ENCODE measurements around the gene GPAT3.
"Not testable (repeated sequence)": the region's sequence is repeated elsewhere in the genome, so short reads cannot be mapped to it uniquely, and the experiment has no call there.

The GPAT3 gene

DNA sequence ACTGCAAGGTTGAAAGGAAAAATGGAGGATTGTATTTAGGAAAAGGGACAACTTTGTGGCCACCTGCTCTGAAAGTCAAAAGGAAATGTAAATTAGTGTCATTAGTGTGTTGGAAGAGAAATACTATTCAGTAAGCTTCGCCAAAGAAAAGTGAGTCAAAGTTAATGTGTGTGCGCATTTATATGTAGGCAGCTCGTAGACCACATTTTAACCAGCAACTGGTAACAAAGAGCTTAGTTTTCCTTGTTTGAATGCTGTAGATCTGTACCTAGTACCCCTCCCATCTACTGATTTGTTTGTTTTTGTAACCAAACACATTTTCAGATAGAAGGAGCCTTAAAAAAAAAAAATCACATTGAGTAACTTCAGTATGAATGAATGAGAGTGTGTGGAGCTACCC is 69.3 kb downstream of the GPAT3 start:
- DNase-seq, result no peak

DNA sequence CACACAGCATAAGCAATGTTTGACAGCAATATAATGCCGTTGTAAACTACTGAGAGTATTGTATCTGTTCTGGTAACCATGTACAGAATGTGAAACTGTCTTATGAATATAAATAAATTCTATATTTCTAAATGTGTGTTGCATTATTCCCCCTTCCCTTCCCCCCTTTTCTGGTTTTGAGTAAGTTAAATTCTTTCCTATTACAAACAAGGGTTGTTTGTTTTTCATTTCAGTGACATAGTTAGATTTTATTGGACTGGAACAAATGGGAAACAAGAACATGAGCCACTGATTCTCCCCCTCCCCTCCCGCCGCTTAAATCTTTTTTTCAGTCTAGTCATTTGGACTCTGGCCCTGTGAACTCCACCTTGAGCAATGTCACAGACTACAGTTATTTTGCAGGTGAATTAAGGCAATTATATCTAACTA is 69.8 kb downstream of the GPAT3 start:
- no peak for DNase-seq

DNA sequence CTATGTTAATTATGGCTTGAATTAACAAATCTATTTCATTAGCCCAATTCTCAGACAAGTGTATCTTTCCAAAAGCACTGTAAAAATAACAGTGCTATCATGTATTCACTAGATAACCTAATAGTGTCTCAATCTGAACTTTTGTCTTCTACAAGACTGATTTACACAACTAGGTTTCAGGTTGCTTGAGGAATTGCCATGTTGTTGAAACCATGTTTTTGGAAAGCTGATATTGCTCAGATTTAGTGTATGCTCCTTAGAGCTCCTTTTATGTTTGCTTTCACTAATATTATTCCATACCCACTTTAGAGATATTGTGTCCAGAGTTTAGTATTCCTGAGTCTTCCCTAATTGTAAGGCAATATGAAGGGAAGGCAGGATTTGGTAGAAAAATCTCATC is 70.6 kb downstream of the GPAT3 start:
- no peak for DNase-seq

DNA sequence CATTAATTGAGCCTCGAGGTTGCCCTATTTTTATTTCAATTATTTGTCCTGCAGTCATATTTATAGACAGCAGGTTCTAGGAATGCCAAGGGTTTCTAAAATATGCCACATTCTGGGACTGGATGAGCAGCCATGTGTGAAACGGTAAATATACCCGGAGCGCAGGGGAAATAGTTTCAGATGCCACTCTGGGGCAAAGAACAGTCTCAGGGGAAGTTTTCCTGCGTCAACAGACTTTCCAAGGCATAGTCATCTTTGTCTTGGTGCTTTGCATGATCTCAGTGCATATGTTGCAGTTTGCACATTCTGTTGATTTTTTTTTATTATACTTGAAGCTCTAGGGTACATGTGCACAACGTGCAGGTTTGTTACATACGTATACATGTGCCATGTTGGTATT is 71.0 kb downstream of the GPAT3 start:
- no peak for DNase-seq

DNA sequence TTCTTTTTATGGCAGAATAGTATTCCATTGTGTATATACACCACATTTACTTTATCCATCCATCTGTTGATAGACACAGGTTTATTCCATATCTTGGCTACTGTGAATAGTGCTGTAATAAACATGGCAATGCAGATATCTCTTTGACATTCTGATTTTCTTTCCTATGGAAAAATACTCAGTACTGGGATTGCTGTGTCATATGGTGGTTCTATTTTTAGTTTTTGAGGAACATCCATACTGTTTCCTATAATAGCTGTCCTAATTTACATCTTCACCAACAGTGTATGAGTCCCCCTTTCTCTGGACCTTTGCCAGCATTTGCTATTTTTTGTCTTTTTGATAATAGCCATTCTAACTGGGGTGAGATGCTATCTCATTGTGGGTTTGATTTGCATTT is 73.5 kb downstream of the GPAT3 start:
- no peak for DNase-seq

DNA sequence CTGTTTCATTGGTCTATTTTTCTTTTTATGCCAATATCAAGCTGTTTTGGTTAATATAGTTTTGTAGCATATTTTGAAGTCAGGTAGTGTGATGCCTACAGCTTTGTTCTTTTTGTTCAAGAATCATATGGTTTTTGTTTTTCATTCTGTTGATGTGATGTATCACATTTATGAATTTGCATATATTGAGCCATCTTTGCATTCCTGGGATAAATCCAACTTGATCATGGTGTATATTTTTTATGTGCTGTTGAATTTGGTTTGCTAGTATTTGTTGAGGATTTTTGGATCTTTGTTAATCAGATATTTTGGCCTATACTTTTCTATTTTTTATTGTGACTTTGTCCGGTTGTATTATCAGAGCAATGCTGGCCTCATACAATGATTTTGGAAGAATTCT is 74.8 kb downstream of the GPAT3 start:
- no peak for DNase-seq

DNA sequence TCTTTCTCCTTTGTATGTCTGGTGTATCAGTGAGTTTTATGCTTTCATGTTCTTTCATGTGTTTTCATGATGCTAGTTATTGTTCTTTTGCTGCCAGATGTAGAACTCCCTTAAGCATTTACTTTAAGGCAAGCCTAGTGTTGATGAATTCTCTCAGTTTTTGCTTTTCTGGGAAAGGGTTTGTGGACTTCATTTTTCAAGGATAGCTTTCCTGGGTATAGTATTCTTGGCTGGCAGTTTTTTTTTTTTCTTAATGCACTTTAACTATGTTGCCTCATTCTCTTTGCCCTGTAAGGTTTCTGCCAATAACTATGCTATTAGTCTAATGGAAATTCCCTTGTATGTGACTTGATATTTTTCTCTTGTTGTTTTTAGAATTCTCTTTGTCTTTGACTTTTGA is 77.1 kb downstream of the GPAT3 start:
- no peak for DNase-seq

DNA sequence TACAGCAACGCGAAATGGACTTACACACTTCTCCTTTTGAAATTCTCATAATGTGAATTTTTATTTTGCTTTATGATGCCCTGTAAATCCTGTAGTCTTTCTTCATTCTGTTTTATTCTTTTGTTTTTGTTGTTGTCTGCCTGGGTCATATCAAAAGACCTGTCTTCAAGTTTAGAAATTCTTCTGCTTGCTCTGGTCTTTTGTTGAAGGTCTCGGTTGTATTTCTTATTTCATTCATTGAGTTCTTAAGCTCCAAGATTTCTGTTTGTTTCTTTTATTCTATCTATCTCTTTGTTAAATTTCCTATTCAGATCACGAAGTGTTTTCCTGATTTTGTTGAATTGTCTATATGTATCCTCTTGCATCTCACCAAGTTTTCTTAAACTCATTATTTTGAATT is 78.1 kb downstream of the GPAT3 start:
- no peak for DNase-seq

DNA sequence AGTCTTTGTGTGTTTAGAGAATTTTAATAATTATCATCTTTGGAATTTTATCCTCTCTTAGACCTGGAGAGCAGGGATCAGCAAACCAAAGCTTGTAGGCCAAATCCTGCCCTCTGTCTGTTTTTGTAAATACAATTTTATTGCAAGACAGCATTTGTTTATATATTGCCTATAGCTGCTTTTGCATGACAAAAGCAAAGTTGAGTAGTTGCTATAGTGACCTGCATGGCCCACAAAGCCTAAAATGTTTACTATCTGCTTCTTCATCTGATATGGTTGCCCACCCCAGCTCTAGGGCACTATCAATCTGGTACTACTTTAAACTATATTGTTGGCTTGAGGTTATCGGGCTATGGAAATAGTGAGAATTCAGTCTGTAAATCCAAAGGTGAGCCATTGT is 80.3 kb downstream of the GPAT3 start:
- no peak for DNase-seq

DNA sequence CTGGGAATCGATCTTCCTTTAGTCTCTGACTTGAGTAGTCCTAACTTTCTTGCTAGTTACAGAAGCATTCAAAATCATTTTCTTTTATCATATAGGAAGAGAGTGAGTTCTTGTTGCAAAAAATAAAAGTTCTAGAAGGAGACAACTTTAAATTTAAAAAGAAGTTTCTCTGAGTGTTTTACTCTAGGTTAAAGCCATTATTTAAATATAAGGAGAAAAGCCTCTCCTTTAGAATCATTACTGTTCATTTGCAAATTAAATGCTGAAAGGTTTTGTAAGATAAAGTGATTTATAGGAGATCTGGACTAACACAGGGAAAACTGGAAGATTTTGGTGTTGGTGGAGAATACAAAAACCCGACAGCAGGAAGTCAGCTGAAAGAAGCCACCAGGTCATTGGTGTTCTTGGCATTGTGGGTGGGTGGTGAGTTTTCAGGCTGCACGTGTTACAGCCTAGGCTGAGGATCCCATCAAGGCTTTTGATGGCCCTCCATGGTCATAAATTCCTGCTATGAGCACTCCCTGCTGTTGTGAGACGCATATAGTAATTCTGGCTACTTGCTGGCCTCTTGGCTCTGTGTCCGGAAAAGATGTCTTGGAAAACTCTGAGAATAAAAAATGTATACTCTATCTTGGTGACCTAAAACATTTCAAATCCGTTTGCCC is 81.6 kb downstream of the GPAT3 start:
- DNase-seq, result no peak

DNA sequence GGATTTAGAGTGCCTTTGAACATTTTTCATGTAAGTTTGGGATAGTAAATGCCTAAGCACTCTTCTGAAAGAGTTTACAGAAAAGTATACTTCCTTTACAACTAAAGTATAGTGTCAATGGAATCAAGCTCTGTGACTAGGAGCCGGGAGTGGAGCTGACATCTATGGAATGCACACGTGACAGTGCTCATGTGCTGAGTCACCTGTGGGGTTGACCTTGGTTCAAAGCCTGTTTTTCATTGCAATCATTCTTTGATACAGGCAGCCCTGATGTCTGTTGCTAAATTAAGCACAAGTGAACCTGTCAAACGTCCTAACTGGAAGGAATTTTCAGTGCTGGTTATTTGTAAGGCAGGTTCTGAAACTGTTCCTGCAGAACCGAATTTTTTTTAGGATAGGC is 82.5 kb downstream of the GPAT3 start:
- no peak for DNase-seq

DNA sequence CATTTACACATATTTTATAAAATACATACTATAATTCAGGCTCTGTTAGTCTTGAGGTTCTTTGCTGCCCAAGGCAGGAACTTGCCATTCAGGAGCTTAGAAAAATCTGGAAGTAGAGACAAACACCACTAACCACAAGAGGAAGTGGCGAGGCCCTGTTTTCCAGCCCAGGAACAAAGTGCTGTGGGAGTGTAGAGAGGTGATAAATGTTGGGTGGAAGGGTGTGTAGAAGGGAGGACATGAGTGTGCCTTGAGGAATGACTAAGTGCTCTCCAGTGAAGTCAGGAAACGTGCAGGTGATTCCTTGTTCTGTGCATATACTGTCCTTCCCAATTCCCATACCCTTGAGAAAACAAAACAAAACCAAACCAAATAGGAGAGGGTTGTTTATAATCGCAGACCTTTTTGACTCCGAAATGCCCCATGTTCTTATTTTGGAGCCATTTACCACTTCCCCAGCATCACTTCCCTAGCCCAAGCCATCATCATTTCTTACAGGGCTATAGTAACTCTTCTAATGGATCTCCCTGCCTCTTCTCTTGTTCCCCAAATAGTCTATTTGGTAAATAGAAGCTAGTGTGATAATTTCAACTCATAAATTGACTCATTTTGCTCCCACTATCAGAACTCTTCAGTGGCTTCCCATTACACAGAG is 83.2 kb downstream of the GPAT3 start:
- no peak for DNase-seq

DNA sequence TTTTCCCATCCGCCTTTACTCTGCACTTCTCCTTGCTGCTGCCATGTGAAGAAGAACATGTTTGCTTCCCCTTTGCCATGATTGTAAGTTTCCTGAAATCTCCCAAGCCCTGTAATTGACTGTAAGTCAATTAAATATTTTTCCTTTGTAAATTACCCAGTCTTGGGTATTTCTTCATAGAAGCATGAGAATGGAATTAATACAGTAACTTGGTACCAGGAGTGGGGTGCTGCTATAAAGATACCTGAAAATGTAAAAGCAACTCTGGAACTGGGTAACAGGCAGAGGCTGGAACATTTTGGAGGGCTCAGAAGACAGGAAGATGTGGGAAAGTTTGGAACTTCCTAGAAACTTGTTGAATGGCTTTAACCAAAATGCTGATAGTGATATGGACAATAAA is 86.2 kb downstream of the GPAT3 start:
- not testable (repeated sequence) for DNase-seq

DNA sequence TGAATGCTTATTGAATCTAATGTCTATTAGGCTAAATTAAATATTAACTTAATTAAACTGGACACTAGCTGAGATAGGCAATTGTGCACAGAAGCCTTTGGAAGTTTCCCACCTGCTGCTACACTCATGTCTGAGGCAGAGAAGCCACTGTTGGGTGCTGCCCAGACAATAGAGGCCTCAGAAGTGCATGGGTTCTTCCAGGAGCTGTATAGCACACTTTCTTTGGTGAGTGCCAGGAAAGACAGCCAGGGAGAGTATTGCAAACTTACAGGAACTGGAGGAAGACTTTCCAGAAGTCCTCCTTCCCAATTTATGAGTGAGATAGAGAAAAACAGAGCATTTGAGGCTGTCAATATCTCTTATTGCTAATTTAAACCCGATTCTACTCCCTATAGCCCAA is 89.9 kb downstream of the GPAT3 start:
- DNase-seq, result no peak

DNA sequence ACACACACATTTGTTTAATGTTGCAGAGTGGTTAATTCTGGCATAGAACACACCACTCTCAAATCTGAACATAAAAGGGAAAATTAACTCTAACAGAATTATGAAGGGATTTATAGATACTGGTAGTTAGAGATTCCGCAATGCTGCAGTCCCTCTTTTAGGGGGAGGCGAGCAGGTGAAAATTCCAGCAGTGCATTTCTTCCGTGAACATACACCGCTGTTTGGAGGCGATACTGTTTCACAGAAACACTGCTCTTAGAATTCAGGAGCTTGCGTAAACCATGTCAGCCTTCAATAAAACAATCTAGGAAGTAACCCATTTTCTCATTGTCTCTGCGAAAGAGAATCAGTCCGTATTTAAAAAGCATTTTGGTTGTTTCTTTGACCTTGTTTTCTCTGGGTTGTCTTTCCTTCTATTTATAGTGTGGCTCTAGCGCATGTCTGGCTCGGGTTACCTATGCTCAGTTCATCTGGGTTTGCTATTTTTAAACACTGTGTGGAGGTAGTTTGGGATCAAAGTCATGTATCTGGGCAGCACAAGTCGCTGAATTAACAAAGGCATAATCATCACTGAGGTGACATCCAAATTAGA is 90.4 kb downstream of the GPAT3 start:
- DNase-seq, result no peak

DNA sequence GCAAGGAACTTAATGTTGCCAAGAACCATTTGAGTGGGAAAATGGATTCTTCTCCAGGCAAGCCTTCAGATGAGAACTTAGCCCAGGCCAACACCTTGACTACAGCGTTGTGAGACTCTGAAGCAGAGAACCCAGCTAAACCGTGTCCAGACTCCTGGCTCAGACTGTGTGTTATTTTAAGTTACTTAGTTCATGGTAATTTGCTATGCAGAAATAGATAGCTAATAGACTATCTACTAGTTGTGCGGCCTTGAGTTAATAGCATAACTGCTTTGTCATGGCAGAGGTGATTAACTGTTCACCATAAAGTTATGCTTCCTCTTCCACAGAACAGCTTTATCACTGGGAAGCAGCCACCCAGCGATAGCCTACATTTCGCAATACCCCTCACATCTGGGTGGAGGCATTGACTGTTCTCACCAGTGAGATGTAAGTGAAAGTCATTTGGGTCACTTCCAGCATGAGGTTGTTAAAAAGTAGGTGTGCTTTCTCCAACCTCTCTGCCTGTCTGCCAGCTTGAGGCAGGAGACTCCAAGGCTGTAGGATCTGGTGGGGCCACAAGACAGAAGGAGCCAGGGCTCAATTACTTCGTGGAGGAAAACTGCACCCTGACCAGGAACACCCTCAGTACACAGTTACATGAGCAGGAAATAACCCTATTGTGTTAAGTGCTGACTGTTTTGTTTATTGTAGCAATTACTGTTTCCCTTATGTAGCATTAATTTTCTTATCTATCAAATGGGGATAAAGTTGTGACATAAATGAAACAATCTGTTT is 94.2 kb downstream of the GPAT3 start:
- DNase-seq, result no peak

DNA sequence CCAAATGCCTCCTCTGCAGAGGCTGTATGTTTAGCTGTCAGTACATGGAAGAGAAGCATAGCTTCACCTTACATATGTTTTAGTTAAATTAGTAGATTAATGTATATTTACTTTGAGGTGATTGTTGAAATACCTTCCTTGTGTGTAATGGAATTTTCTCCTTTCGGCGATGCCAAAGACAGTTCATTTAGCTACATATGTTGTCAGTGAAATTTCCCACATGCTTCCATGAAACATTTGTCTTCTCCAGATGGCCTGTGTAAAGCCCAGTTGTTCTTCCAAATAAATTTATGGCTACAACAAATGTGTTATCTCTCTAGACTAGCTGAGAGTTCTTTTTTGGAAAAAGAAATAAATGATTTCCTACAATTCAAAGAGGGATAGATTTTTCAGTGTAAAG is 95.2 kb downstream of the GPAT3 start:
- no peak for DNase-seq

DNA sequence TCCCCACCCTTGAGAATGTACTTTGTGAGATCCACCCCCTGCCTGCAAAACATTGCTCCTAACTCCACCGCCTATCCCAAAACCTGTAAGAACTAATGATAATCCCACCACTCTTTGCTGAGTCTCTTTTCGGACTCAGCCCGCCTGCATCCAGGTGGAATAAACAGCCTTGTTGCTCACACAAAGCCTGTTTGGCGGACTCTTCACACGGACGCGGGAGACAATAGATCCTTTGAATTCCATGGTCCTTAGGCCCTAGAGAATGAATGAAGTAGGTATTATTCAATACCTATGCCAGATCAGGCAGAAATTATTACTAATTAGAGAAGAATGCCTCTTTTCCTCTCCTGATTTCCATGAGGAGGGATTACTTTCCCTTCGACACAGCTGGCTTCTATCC is 101.0 kb downstream of the GPAT3 start:
- DNase-seq, result no peak

DNA sequence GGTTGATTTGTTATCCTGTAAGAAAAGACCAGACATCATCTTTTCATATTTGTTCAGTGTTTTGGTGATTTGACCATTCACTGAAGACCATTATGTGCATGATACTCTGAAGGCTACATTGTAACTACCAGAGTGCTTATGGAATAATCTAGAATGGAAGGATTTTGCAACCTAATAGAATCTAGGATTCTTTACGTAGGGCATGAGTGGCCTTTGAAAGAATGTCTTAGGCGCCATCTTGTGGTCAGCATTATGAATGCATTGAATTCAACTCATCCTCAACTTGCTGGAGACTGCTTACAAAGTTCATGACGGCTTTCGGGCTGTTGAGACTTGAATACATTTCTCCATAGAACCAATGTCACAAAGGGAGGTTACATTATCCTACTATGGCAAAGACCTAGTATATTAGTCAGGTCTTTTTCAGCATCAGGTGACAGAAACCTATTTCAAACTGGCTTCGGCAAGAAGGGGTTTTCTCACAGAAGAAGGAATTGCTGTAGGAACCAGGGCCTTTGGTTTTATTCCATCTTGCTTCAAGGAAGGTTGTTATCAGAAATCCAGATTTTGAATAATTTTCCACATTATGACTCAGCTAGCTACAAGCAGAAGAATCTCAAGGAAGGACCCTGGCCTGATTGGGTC is 104.1 kb downstream of the GPAT3 start:
- DNase-seq, result peak; percentile 69

DNA sequence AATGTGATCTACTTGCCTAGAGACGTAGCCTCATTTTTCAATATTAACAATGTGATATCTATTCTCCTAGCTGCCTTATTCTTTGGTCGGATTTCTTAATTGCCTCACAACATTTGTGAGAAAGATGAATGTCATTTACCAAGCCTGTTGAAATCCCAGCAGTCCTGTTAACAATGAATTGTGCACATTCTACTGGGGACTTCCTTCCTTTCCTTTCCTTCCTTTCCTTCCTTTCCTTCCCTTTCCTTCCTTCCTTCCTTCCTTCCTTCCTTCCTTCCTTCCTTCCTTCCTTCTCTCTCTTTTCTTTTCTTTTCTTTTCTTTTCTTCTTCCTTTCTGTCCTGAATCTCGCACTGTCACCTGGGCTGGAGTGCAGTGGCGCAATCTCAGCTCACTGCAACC is 107.1 kb downstream of the GPAT3 start:
- DNase-seq, result no peak

DNA sequence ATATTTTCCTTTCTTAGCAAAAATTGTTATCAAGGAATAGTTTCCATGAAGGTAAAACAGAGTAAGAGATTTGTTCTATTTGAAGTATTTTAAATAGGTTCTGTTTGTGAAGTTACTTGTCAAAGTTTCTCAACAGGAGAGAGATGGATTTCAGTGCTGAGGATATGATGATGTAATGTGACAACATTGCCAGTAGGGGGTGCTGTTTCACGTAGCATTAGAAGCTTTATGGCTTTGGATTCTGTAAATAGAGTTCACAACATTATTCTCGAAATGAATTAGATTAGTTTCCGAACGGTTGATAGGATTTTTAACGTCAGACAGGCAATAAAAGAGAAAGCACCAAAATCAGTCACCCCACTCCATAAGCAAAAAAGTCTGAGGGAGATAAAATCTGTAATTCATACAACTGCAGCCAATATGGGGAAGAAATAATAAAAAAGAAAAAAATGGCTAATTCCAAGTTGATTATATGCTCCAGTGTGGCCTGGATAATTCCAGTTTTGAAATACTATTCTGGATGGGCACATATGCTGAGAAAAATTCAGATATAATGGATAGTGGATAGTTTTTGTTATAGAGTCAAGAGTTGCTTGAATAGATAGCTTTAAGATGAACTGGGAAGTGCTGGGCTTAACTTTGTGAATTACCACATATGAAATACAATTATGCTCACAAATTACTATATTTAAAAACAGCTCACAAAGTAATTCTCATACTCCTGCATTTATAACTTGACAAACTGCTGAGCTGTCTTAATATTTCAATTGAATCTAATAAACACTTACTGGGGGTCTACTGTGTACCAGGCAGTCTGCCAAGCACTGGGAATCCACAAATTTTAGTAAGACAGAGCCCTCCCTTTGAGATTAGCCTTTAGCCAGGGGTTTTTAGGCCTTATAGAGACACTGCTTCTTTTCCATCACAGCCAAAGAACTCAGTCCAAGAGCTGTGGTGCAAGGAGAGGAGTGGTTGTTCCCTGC is 109.1 kb downstream of the GPAT3 start:
- peak; percentile 62 for DNase-seq
